ENCODE measurements around the gene SLC15A5. TPM values are rescaled to one million over a fixed set of nuclear protein-coding genes. Genes with fewer than 3 reads are reported as not detected.

SLC15A5 gene
- total RNA-seq, 1 donor from 2014 or later, result not detected

GRCh38 chr12:16282978-16283377, 5.5 kb upstream of the SLC15A5 start:
- Mint-ChIP-seq H3K27me3 (ENCODE audit: low read depth) (no peaks in the 10 kb centered on the region), H3K4me1 (peaks cover 6% of the 10 kb centered on the region), H3K4me3 (no peak overlapping the region), H3K36me3 (ENCODE audit: low read depth) (no peaks in the 10 kb centered on the region), H3K9me3 (peaks cover 11% of the 10 kb centered on the region), H3K27ac (ENCODE audit: unreplicated experiment) (peak overlapping the region; percentile 57)
- TF ChIP-seq, protein P1, sequence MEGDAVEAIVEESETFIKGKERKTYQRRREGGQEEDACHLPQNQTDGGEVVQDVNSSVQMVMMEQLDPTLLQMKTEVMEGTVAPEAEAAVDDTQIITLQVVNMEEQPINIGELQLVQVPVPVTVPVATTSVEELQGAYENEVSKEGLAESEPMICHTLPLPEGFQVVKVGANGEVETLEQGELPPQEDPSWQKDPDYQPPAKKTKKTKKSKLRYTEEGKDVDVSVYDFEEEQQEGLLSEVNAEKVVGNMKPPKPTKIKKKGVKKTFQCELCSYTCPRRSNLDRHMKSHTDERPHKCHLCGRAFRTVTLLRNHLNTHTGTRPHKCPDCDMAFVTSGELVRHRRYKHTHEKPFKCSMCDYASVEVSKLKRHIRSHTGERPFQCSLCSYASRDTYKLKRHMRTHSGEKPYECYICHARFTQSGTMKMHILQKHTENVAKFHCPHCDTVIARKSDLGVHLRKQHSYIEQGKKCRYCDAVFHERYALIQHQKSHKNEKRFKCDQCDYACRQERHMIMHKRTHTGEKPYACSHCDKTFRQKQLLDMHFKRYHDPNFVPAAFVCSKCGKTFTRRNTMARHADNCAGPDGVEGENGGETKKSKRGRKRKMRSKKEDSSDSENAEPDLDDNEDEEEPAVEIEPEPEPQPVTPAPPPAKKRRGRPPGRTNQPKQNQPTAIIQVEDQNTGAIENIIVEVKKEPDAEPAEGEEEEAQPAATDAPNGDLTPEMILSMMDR (conservative IDR thresholded peaks at IDR 0.05), result no peak
- DNase-seq (ENCODE audit: low read depth, low spot score), result no peak

DNA sequence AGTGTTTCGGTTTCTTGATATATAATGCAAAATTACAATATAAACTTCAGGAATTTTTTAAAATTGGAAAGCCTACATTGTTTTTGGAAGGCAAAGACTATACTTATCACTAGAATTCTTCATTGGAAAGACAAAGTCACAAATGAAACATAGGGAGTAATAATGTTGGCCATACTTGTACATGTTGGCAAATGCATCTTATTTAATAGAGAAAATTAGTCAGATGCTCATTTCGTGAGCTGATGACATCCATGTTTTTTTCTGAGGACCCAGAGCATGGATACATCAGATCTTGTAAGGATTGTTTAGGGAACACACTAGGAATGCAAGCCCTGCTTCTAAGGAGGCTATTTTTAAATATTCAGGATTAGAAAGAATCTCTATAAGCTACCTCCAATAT, 4.6 kb upstream of the SLC15A5 start:
- Mint-ChIP-seq H3K27me3 (ENCODE audit: low read depth) (no peaks in the 10 kb centered on the region), H3K9me3 (peaks cover 11% of the 10 kb centered on the region)

DNA sequence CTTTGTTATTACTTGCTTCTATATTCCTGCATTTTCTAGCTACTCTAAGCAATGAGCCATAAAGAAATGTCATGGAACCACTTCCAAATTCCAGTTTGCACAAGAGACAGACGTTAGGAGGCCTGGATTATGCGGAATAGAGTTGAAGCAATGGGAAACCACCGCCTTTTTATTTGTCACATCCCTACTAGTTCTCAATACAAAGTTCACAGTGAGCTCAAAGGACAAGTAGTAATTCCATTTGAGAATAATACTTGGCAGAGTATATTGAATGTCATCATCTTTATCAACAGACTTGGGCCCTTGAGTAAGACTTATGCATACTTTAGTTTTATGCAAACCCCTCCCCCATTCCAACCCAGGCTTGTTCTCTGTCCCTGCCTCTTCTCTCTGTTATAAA, 3.7 kb upstream of the SLC15A5 start:
- no peaks in the 10 kb centered on the region for H3K36me3 Mint-ChIP-seq (ENCODE audit: low read depth)
- no peaks in the 10 kb centered on the region for H3K27me3 Mint-ChIP-seq (ENCODE audit: low read depth)
- no peak overlapping the region for H3K27ac Mint-ChIP-seq (ENCODE audit: unreplicated experiment)
- H3K4me1 Mint-ChIP-seq, result no peaks in the 10 kb centered on the region
- TF ChIP-seq, protein P1 (conservative IDR thresholded peaks at IDR 0.05), result no peak
- DNase-seq (ENCODE audit: low read depth, low spot score), result no peak
- peaks cover 11% of the 10 kb centered on the region for H3K9me3 Mint-ChIP-seq
- H3K4me3 Mint-ChIP-seq, result no peak overlapping the region

More for the DNA sequence above, 4.6 kb upstream of the SLC15A5 start:
- peaks cover 1% of the 10 kb centered on the region for H3K4me1 Mint-ChIP-seq
- no peak overlapping the region for H3K4me3 Mint-ChIP-seq
- TF ChIP-seq, protein P1 (conservative IDR thresholded peaks at IDR 0.05), result no peak
- no peak overlapping the region for H3K27ac Mint-ChIP-seq (ENCODE audit: unreplicated experiment)
- no peaks in the 10 kb centered on the region for H3K36me3 Mint-ChIP-seq (ENCODE audit: low read depth)
- no peak for DNase-seq (ENCODE audit: low read depth, low spot score)

DNA sequence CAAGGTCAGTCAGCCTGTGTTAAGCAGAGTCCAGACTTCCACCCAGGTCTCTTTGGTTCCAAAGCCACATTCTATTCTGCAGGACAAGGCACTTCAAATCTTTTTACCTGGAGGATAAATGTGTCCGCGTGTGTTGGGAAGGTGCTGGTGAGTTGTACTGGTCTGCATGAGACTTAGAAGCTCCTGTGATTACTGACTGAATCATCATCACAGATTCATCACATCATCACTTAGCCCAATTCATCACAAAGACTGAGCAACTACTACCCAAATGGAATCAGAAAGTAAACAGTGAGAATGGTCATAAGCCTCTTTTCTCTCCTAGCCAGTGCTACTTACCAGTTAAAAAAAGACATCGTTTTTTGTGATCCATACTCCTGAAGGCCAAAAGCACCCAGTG, 5.3 kb downstream of the SLC15A5 start:
- DNase-seq (ENCODE audit: low read depth, low spot score), result no peak
- no peaks in the 10 kb centered on the region for H3K36me3 Mint-ChIP-seq (ENCODE audit: low read depth)
- peaks cover 3% of the 10 kb centered on the region for H3K9me3 Mint-ChIP-seq
- H3K27me3 Mint-ChIP-seq (ENCODE audit: low read depth), result no peaks in the 10 kb centered on the region
- TF ChIP-seq, protein P1 (conservative IDR thresholded peaks at IDR 0.05), result no peak
- no peak overlapping the region for H3K4me3 Mint-ChIP-seq
- no peak overlapping the region for H3K27ac Mint-ChIP-seq (ENCODE audit: unreplicated experiment)
- peaks cover 30% of the 10 kb centered on the region for H3K4me1 Mint-ChIP-seq

DNA sequence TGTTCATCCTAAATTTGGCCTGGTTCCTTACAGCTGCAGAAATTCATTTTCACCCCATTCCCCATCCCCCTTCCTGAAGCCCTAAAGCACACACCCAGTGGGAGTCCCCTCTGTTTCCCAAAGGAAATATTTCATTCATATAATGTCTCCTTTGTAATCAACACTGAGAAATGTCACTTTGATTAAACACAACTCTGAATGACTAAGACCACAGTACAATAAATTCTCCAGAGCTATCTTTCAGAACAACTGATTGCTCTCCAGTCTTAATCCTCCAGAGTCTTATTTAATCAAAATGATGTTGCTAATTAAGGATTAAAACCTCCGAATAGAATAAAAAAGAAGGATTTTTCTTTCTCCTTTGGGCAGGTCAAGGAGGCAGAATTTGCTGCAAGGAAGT, 6.4 kb downstream of the SLC15A5 start:
- Mint-ChIP-seq H3K4me3 (no peak overlapping the region), H3K27me3 (ENCODE audit: low read depth) (no peaks in the 10 kb centered on the region), H3K4me1 (peaks cover 30% of the 10 kb centered on the region), H3K9me3 (peaks cover 3% of the 10 kb centered on the region), H3K27ac (ENCODE audit: unreplicated experiment) (no peak overlapping the region), H3K36me3 (ENCODE audit: low read depth) (no peaks in the 10 kb centered on the region)
- no peak for DNase-seq (ENCODE audit: low read depth, low spot score)
- TF ChIP-seq, protein P1 (conservative IDR thresholded peaks at IDR 0.05), result no peak

- DNase-seq (ENCODE audit: low read depth, low spot score), result no peak
- Mint-ChIP-seq H3K36me3 (ENCODE audit: low read depth) (no peaks in the 10 kb centered on the region), H3K4me3 (no peak overlapping the region), H3K4me1 (peaks cover 30% of the 10 kb centered on the region), H3K9me3 (peaks cover 2% of the 10 kb centered on the region), H3K27me3 (ENCODE audit: low read depth) (no peaks in the 10 kb centered on the region), H3K27ac (ENCODE audit: unreplicated experiment) (no peak overlapping the region)
- TF ChIP-seq, protein P1 (conservative IDR thresholded peaks at IDR 0.05), result no peak
These were observed 7.5 kb downstream of the SLC15A5 start for GRCh38 chr12:16269946-16270345.
